ENCODE measurements around the gene H6PD.

DNA sequence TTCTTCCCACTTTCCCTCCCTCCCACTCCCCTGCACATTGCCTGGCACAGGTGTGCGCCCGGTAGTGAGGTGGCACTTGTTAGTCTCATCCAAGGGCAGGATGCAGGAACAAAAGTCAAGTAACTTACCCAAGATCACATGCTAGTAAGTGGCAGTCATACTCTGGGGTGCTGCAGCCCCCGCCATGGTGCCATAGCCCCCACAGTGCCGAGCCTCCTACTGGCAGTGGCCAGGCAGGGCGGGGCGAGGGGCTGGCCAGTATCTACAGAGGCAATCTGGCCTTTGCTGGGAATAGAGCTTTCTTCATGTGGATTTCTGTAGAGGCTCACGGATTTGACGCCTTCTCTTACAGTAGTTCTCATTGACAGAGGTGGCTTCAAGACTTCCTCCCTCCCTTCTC, 26.9 kb downstream of the H6PD start:
- TF ChIP-seq ZNF112 (tag by site-specific recombination; IDR thresholded peaks at IDR 0.05) (no peak), YY1 (tag by site-specific recombination; IDR thresholded peaks at IDR 0.05) (no peak), ZBTB1 (tag by site-specific recombination; IDR thresholded peaks at IDR 0.05) (no peak), SCRT1 (tag by site-specific recombination; IDR thresholded peaks at IDR 0.05; ENCODE audit: borderline replicate concordance) (no peak)
- TF ChIP-seq, protein P1, sequence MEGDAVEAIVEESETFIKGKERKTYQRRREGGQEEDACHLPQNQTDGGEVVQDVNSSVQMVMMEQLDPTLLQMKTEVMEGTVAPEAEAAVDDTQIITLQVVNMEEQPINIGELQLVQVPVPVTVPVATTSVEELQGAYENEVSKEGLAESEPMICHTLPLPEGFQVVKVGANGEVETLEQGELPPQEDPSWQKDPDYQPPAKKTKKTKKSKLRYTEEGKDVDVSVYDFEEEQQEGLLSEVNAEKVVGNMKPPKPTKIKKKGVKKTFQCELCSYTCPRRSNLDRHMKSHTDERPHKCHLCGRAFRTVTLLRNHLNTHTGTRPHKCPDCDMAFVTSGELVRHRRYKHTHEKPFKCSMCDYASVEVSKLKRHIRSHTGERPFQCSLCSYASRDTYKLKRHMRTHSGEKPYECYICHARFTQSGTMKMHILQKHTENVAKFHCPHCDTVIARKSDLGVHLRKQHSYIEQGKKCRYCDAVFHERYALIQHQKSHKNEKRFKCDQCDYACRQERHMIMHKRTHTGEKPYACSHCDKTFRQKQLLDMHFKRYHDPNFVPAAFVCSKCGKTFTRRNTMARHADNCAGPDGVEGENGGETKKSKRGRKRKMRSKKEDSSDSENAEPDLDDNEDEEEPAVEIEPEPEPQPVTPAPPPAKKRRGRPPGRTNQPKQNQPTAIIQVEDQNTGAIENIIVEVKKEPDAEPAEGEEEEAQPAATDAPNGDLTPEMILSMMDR (tag by site-specific recombination; IDR thresholded peaks at IDR 0.05), result no peak
- TF ChIP-seq, protein P2, sequence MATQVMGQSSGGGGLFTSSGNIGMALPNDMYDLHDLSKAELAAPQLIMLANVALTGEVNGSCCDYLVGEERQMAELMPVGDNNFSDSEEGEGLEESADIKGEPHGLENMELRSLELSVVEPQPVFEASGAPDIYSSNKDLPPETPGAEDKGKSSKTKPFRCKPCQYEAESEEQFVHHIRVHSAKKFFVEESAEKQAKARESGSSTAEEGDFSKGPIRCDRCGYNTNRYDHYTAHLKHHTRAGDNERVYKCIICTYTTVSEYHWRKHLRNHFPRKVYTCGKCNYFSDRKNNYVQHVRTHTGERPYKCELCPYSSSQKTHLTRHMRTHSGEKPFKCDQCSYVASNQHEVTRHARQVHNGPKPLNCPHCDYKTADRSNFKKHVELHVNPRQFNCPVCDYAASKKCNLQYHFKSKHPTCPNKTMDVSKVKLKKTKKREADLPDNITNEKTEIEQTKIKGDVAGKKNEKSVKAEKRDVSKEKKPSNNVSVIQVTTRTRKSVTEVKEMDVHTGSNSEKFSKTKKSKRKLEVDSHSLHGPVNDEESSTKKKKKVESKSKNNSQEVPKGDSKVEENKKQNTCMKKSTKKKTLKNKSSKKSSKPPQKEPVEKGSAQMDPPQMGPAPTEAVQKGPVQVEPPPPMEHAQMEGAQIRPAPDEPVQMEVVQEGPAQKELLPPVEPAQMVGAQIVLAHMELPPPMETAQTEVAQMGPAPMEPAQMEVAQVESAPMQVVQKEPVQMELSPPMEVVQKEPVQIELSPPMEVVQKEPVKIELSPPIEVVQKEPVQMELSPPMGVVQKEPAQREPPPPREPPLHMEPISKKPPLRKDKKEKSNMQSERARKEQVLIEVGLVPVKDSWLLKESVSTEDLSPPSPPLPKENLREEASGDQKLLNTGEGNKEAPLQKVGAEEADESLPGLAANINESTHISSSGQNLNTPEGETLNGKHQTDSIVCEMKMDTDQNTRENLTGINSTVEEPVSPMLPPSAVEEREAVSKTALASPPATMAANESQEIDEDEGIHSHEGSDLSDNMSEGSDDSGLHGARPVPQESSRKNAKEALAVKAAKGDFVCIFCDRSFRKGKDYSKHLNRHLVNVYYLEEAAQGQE (tag by site-specific recombination; IDR thresholded peaks at IDR 0.05), result no peak
